ENCODE data around the gene CHAF1A.

DNA sequence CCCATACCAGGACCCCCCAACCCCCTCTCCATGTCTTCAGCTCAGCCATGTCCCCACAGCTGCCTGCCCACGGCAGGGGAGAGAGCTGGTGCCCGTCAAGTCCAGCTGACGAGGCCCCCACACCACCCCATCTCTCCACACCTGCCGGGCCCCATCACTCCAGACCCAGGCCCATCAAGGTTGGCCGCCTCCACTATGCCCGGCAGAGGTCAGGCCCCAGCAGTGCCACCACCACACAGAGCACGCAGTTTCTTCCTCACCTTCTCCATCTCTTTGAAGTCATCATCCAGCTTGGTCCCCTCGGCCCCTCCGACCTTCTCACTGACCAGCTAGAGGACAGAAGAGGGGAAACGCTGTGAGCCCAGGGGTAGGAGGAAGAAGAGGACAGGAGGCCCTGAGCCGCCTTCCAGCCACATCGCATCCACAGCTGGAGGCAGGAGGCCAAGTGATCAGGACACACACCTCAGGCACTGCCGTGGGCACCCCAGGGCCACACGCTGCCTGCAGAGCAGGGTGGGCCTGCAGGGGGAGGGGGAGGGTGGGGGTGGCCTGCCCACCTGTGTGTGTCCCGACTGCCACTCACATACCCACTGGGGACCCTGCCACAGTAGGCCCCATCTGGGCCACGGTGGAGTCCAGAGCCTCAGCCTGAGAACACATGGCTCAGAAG, 35.6 kb upstream of the CHAF1A start:
- TF ChIP-seq, protein P1, sequence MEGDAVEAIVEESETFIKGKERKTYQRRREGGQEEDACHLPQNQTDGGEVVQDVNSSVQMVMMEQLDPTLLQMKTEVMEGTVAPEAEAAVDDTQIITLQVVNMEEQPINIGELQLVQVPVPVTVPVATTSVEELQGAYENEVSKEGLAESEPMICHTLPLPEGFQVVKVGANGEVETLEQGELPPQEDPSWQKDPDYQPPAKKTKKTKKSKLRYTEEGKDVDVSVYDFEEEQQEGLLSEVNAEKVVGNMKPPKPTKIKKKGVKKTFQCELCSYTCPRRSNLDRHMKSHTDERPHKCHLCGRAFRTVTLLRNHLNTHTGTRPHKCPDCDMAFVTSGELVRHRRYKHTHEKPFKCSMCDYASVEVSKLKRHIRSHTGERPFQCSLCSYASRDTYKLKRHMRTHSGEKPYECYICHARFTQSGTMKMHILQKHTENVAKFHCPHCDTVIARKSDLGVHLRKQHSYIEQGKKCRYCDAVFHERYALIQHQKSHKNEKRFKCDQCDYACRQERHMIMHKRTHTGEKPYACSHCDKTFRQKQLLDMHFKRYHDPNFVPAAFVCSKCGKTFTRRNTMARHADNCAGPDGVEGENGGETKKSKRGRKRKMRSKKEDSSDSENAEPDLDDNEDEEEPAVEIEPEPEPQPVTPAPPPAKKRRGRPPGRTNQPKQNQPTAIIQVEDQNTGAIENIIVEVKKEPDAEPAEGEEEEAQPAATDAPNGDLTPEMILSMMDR (IDR thresholded peaks at IDR 0.05): no peak
- TF ChIP-seq EP300 (IDR thresholded peaks at IDR 0.05): no peak

Measured in gastroesophageal sphincter (tissue), 3 donors.